Neural cell (in vitro differentiated cells): Measurements from ENCODE around the gene MAML3. TPM values are rescaled to one million over a fixed set of nuclear protein-coding genes. Genes with fewer than 3 reads are reported as not detected.

Experiments
- H2AFZ ChIP-seq: fragments of 200-600, 300-800 bp; sonication (generic), shearing (Covaris generic); 2 replicates; pipeline ENCODE4 v1.6.0; 2014; ENCODE audit warnings: low read depth, mild to moderate bottlenecking, antibody characterized with exemption, low read length, moderate library complexity
- H3F3A ChIP-seq: fragments of 200-600 bp; shearing (Covaris generic); 2 replicates; pipeline ENCODE4 v1.6.1; 2016; ENCODE audit warnings: mild to moderate bottlenecking, moderate library complexity, mixed read lengths, antibody characterized with exemption, low read length; ENCODE audit not compliant: insufficient read depth, poor library complexity, severe bottlenecking
- H3K27ac ChIP-seq: fragments of 200-600, 300-800 bp; sonication (generic), shearing (Covaris generic); 2 replicates; pipeline ENCODE4 v1.5.1; 2014; ENCODE audit warnings: mild to moderate bottlenecking, low read length, moderate library complexity
- H3K27me3 ChIP-seq: fragments of 300-800, 200-600 bp; sonication (generic), shearing (Covaris generic); 2 replicates; pipeline ENCODE4 v1.6.0; 2014; ENCODE audit warnings: mild to moderate bottlenecking, low read depth, low read length, moderate library complexity; ENCODE audit not compliant: insufficient read depth
- H3K36me3 ChIP-seq: fragments of 300-800, 200-600 bp; sonication (generic), shearing (Covaris generic); 2 replicates; pipeline ENCODE4 v1.5.1; 2014; ENCODE audit warnings: mild to moderate bottlenecking, antibody characterized with exemption, low read length, moderate library complexity; ENCODE audit not compliant: insufficient read depth
- H3K4me2 ChIP-seq: fragments of 300-800, 200-600 bp; sonication (generic), shearing (Covaris generic); 2 replicates; pipeline ENCODE4 v1.6.0; 2014; ENCODE audit warnings: mild to moderate bottlenecking, low read length
- H3K4me3 ChIP-seq: fragments of 300-800, 200-600 bp; sonication (generic), shearing (Covaris generic); 2 replicates; pipeline ENCODE4 v1.5.1; 2014; ENCODE audit warnings: mild to moderate bottlenecking, low read length, moderate library complexity
- H3K79me2 ChIP-seq: fragments of 200-600 bp; shearing (Covaris generic); replicated peaks from 2 replicates; pipeline ENCODE4 v1.6.0; 2014; ENCODE audit warnings: mild to moderate bottlenecking, low read length, moderate library complexity; ENCODE audit not compliant: insufficient read depth
- H3K9ac ChIP-seq: fragments of 300-800, 200-600 bp; sonication (generic), shearing (Covaris generic); 2 replicates; pipeline ENCODE4 v1.6.1; 2016; ENCODE audit warnings: mild to moderate bottlenecking, low read length, mixed read lengths
- H3K9me2 ChIP-seq: fragments of 200-600 bp; shearing (Covaris generic); 2 replicates; pipeline ENCODE4 v1.6.1; 2016; ENCODE audit warnings: mild to moderate bottlenecking, low read length, mixed read lengths; ENCODE audit not compliant: insufficient read depth
- H3K9me3 ChIP-seq: fragments of 200-600, 300-800 bp; sonication (generic), shearing (Covaris generic); 2 replicates; pipeline ENCODE4 v1.6.1; 2016; ENCODE audit warnings: mild to moderate bottlenecking, mixed run types, low read length, moderate library complexity, mixed read lengths
- H4K20me1 ChIP-seq: fragments of 200-600 bp; shearing (Covaris generic); 2 replicates; pipeline ENCODE4 v1.6.1; 2016; ENCODE audit warnings: mild to moderate bottlenecking, mixed run types; ENCODE audit not compliant: insufficient read depth
- EP300 ChIP-seq: fragments of 450-650 bp; conservative IDR thresholded peaks from 2 replicates; pipeline ENCODE4 v1.6.1; 2014; ENCODE audit warnings: antibody characterized with exemption, mild to moderate bottlenecking, moderate library complexity; ENCODE audit not compliant: poor library complexity, severe bottlenecking
- EZH2 ChIP-seq: fragments of 200-600, 300-800 bp; shearing (Covaris generic), sonication (generic); IDR thresholded peaks from 2 replicates; pipeline ENCODE4 v1.6.1; 2014; ENCODE audit warnings: antibody characterized with exemption, low read length, borderline replicate concordance, mild to moderate bottlenecking; ENCODE audit not compliant: insufficient read depth, poor library complexity, severe bottlenecking
- MXI1 ChIP-seq: fragments of 450-650 bp; conservative IDR thresholded peaks from 2 replicates; pipeline ENCODE4 v1.6.1; 2014; ENCODE audit warnings: antibody characterized with exemption, mild to moderate bottlenecking; ENCODE audit not compliant: poor library complexity, severe bottlenecking
- POLR2AphosphoS5 ChIP-seq: IDR thresholded peaks from 2 replicates; pipeline ENCODE4 v1.6.1; 2012
- RAD21 ChIP-seq: fragments of 450-650 bp; conservative IDR thresholded peaks from 2 replicates; pipeline ENCODE4 v1.6.1; 2014; ENCODE audit warnings: antibody characterized with exemption, mild to moderate bottlenecking, moderate library complexity
- SMC3 ChIP-seq: fragments of 450-650 bp; conservative IDR thresholded peaks from 2 replicates; pipeline ENCODE4 v1.6.1; 2014; ENCODE audit warnings: antibody characterized with exemption, mild to moderate bottlenecking, moderate library complexity; ENCODE audit not compliant: poor library complexity
- TAF1 ChIP-seq: IDR thresholded peaks from 2 replicates; pipeline ENCODE4 v1.6.1; 2012; ENCODE audit warnings: low read depth
- polyA plus RNA-seq: library from polyadenylated mRNA; depleted of rRNA; stranded (reverse); fragments of >200 nt; gene quantifications from 2 replicates; pipeline ENCODE4 v1.2.3, GENCODE V29; 2014
- TF ChIP-seq, protein P1 (sequence below): fragments of 450-650 bp; IDR thresholded peaks from 2 replicates; pipeline ENCODE4 v1.5.1; 2014; ENCODE audit warnings: antibody characterized with exemption, mild to moderate bottlenecking, moderate library complexity; ENCODE audit not compliant: poor library complexity, severe bottlenecking
- TF ChIP-seq, protein P2 (sequence below): IDR thresholded peaks from 2 replicates; pipeline ENCODE4 v1.6.1; 2012; ENCODE audit warnings: borderline replicate concordance

The MAML3 gene
- polyA plus RNA-seq, 1 donor from 2014 or later = 10.2 TPM

DNA sequence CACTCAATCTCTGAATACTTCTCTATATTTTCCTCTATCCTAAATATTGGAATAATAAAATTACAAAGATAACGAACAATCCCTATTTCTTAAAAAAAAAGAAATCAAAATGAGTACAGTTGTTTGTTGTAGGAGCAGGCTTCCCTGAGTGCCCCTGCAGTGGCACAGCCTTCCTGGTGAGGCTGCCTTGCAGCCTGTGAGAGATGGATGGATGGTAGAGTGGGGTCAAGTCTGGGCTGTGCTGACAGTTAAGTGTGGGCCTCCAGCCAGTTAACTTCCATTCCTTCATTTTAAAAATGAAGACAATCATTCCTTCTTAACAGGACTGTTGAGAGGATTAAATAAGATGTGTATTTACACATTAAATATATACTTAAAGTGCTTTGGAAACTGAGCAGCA is 351.5 kb downstream of the MAML3 start:
- Histone ChIP-seq H2AFZ (no peak overlapping the region), H3K9me3 (no peaks in the 10 kb centered on the region), H3K9ac (no peak overlapping the region), H3K9me2 (no peaks in the 10 kb centered on the region), H3K36me3 (no peaks in the 10 kb centered on the region), H3K4me2 (no peak overlapping the region), H3K27ac (no peak overlapping the region), H4K20me1 (no peaks in the 10 kb centered on the region), H3K79me2 (peaks cover 9% of the 10 kb centered on the region), H3K27me3 (no peaks in the 10 kb centered on the region), H3K4me3 (no peak overlapping the region), H3F3A (no peaks in the 10 kb centered on the region)
- TF ChIP-seq, protein P1, sequence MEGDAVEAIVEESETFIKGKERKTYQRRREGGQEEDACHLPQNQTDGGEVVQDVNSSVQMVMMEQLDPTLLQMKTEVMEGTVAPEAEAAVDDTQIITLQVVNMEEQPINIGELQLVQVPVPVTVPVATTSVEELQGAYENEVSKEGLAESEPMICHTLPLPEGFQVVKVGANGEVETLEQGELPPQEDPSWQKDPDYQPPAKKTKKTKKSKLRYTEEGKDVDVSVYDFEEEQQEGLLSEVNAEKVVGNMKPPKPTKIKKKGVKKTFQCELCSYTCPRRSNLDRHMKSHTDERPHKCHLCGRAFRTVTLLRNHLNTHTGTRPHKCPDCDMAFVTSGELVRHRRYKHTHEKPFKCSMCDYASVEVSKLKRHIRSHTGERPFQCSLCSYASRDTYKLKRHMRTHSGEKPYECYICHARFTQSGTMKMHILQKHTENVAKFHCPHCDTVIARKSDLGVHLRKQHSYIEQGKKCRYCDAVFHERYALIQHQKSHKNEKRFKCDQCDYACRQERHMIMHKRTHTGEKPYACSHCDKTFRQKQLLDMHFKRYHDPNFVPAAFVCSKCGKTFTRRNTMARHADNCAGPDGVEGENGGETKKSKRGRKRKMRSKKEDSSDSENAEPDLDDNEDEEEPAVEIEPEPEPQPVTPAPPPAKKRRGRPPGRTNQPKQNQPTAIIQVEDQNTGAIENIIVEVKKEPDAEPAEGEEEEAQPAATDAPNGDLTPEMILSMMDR = no peak
- TF ChIP-seq EZH2 (no peak), RAD21 (no peak), EP300 (no peak), POLR2AphosphoS5 (no peak), TAF1 (no peak), MXI1 (no peak), SMC3 (no peak)
- TF ChIP-seq, protein P2, sequence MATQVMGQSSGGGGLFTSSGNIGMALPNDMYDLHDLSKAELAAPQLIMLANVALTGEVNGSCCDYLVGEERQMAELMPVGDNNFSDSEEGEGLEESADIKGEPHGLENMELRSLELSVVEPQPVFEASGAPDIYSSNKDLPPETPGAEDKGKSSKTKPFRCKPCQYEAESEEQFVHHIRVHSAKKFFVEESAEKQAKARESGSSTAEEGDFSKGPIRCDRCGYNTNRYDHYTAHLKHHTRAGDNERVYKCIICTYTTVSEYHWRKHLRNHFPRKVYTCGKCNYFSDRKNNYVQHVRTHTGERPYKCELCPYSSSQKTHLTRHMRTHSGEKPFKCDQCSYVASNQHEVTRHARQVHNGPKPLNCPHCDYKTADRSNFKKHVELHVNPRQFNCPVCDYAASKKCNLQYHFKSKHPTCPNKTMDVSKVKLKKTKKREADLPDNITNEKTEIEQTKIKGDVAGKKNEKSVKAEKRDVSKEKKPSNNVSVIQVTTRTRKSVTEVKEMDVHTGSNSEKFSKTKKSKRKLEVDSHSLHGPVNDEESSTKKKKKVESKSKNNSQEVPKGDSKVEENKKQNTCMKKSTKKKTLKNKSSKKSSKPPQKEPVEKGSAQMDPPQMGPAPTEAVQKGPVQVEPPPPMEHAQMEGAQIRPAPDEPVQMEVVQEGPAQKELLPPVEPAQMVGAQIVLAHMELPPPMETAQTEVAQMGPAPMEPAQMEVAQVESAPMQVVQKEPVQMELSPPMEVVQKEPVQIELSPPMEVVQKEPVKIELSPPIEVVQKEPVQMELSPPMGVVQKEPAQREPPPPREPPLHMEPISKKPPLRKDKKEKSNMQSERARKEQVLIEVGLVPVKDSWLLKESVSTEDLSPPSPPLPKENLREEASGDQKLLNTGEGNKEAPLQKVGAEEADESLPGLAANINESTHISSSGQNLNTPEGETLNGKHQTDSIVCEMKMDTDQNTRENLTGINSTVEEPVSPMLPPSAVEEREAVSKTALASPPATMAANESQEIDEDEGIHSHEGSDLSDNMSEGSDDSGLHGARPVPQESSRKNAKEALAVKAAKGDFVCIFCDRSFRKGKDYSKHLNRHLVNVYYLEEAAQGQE = no peak

DNA sequence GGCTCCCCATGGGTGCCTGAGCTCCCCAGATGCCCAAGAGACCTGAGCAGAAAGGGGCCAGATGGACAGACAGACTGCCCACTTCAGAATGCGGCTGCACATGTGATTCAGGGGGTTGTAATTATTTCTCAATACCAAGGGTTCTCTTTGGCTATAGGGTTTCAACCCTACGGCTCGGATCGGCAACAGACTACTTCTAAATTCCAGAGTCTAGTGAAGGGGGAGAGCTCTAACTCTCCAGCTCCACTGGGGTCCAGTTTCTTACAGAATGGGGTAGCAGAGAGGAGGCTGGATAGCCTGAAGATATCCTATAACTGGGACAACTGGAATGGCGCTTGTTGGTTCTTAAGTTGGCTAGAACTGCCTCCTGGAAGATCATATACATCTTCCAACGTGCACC is 352.1 kb downstream of the MAML3 start:
- no peak overlapping the region for H3K4me2 ChIP-seq
- no peaks in the 10 kb centered on the region for H3K9me2 ChIP-seq
- no peaks in the 10 kb centered on the region for H3K27me3 ChIP-seq
- no peak overlapping the region for H3K4me3 ChIP-seq
- H3F3A ChIP-seq = no peaks in the 10 kb centered on the region
- no peaks in the 10 kb centered on the region for H3K9me3 ChIP-seq
- H4K20me1 ChIP-seq = no peaks in the 10 kb centered on the region
- no peaks in the 10 kb centered on the region for H3K36me3 ChIP-seq
- H2AFZ ChIP-seq = no peak overlapping the region
- H3K9ac ChIP-seq = no peak overlapping the region
- H3K27ac ChIP-seq = no peak overlapping the region
- no peak for TF ChIP-seq EZH2
- H3K79me2 ChIP-seq = peaks cover 9% of the 10 kb centered on the region

DNA sequence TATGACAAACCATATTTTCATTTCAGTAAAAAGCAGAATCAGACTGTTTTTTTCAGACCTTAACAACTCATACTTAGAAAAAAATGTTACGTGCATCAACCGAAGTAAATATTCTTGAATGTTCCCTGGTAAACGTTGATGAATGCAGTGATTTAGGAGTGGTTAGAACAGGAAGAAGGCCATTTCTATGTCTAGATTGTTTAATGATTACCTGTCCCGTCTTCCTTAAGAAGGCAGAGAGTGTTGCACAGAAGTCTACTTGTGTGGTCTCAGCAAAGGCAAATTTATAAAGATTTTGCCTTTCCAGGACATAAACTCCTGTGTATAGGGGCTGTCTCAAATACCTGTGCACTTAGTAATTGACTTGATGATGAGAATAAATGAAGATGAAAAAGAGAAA is 353.9 kb downstream of the MAML3 start:
- H3K27ac ChIP-seq = no peak overlapping the region
- no peaks in the 10 kb centered on the region for H3K79me2 ChIP-seq
- H3K9ac ChIP-seq = no peak overlapping the region
- no peak overlapping the region for H3K4me2 ChIP-seq
- H2AFZ ChIP-seq = no peak overlapping the region
- no peaks in the 10 kb centered on the region for H3K9me3 ChIP-seq
- no peak overlapping the region for H3K4me3 ChIP-seq
- H3K27me3 ChIP-seq = no peaks in the 10 kb centered on the region
- no peaks in the 10 kb centered on the region for H3K9me2 ChIP-seq
- TF ChIP-seq EZH2 = no peak
- no peak for TF ChIP-seq SMC3
- no peak for TF ChIP-seq MXI1
- TF ChIP-seq RAD21 = no peak
- no peak for TF ChIP-seq EP300
- TF ChIP-seq POLR2AphosphoS5 = no peak
- TF ChIP-seq TAF1 = no peak
- TF ChIP-seq, protein P1 = no peak
- TF ChIP-seq, protein P2 = no peak
- H3K36me3 ChIP-seq = no peaks in the 10 kb centered on the region
- no peaks in the 10 kb centered on the region for H4K20me1 ChIP-seq
- peaks cover 2% of the 10 kb centered on the region for H3F3A ChIP-seq
